Esophagus squamous epithelium (tissue), 5 donors: Measurements from ENCODE around the gene LYSMD3. TPM values are rescaled to one million over a fixed set of nuclear protein-coding genes. Genes with fewer than 3 reads are reported as not detected.

Experiments
- DNase-seq: peaks from one replicate; lab custom pipeline; 2025; lab: John Stamatoyannopoulos, UW
- H3K27ac ChIP-seq, 4 donors: fragments of 200-600 bp; sonication (generic); one replicate each; pipeline ENCODE4 v1.5.1; 2016 to 2019; ENCODE audit warnings: mild to moderate bottlenecking in 1 of 4
- H3K27me3 ChIP-seq, 4 donors: fragments of 200-600 bp; sonication (generic); 1 replicate in 3 of 4; 2 replicates in 1 of 4; pipeline versions ENCODE4 v1.5.1 to v1.6.0; 2017 to 2021; ENCODE audit warnings: antibody characterized with exemption in 1 of 4
- H3K36me3 ChIP-seq, 3 donors: fragments of 200-600 bp; sonication (generic); one replicate each; pipeline ENCODE4 v1.5.1; 2016 to 2019
- H3K4me1 ChIP-seq, 3 donors: fragments of 200-600 bp; sonication (generic); one replicate each; pipeline ENCODE4 v1.5.1; 2017 to 2019
- H3K4me3 ChIP-seq, 4 donors: fragments of 200-600 bp; sonication (generic); 1 replicate in 3 of 4; 2 replicates in 1 of 4; pipeline ENCODE4 v1.5.1; 2016 to 2019; ENCODE audit warnings: mild to moderate bottlenecking in 2 of 4, moderate library complexity in 1 of 4
- H3K9me3 ChIP-seq, 3 donors: fragments of 200-600 bp; sonication (generic); one replicate each; pipeline ENCODE4 v1.5.1; 2016 to 2019
- CTCF ChIP-seq, 6 experiments: fragments of 450-650 bp in 4 of 6; fragments of 200-600 bp in 2 of 6; sonication (generic) in 2 of 6; IDR thresholded peaks; one replicate each; pipeline ENCODE4 v1.5.1; 2016 to 2019; ENCODE audit warnings: antibody characterized with exemption in 6 of 6, mild to moderate bottlenecking in 4 of 6, moderate library complexity in 4 of 6
- POLR2A ChIP-seq, 4 donors: fragments of 450-650 bp; IDR thresholded peaks; one replicate each; pipeline ENCODE4 v1.6.1; 2017; ENCODE audit warnings: antibody characterized with exemption in 4 of 4, mild to moderate bottlenecking in 4 of 4, moderate library complexity in 3 of 4
- WGBS, 2 donors: methylation state at CpG; one replicate each; pipeline ENCODE4 v1.1.5; 2018; 5-methylcytosine and 5-hydroxymethylcytosine counted together
- intact Hi-C: fragments of 100-400 bp; cut with DNase I; formaldehyde crosslinking; loops from one replicate; pipeline ENCODE4 v1.15.0; 2022
- total RNA-seq, 4 donors: library from RNA; depleted of rRNA; stranded (reverse); fragments of >200 nt; gene quantifications; one replicate each; pipeline ENCODE4 v1.1.0, GENCODE V29; 2016
- donor health status: DM: yes; HTN: yes; CAD: no.

LYSMD3 gene
- total RNA-seq, 4 donors from 2014 or later = 8.3 to 17.0 (median 14.2) TPM

GRCh38 chr5:90477621-90478215 is 51.7 kb downstream of the LYSMD3 start:
- DNase-seq = no peak
- WGBS, 2 donors = 86 to 88% methylated on average over 8 of the region's 8 CpGs
- H3K9me3 ChIP-seq = no peaks in the 10 kb centered on the region
- intact Hi-C loops = no loop called here
- no peaks in the 10 kb centered on the region for H3K27me3 ChIP-seq
- H3K4me1 ChIP-seq = peaks cover 0 to 21% (median 16%) of the 10 kb centered on the region in 3 donors
- no peak overlapping the region for H3K27ac ChIP-seq
- H3K36me3 ChIP-seq = no peaks in the 10 kb centered on the region
- TF ChIP-seq POLR2A (IDR thresholded peaks at IDR 0.05) (no peak), CTCF (IDR thresholded peaks at IDR 0.05) (no peak)
- no peak overlapping the region for H3K4me3 ChIP-seq

- Histone ChIP-seq H3K36me3 (no peaks in the 10 kb centered on the region), H3K27ac (no peak overlapping the region), H3K9me3 (no peaks in the 10 kb centered on the region), H3K4me3 (no peak overlapping the region), H3K4me1 (peaks cover 0 to 27% (median 19%) of the 10 kb centered on the region in 3 donors), H3K27me3 (no peaks in the 10 kb centered on the region)
- TF ChIP-seq CTCF (IDR thresholded peaks at IDR 0.05) = no peak
- no peak for TF ChIP-seq POLR2A (IDR thresholded peaks at IDR 0.05)
- 67 to 70% methylated on average over 2 of the region's 2 CpGs for WGBS, 2 donors
- intact Hi-C loops = no loop called here
- no peak for DNase-seq
Observed at GRCh38 chr5:90477073-90477472, 52.3 kb downstream of the LYSMD3 start.

DNA sequence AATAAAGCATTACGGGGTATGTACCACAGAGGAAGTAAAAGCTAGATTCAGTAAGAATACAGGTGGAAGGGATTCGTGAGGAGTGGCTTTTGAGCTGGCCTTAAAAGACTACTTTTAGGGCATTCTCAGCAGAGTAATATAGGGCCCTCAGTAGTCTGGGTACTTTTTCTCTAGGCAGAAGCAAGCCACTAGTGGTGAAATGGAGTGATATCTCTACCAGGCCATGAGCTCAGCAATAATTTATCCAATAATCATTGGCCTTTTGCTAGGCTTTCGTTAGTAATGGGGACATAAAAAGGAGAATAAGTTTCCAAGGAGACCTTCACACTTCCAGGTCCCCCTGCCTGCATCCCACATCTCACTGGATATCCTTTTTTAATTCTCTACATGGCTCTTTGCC is 53.0 kb downstream of the LYSMD3 start:
- no peak for DNase-seq
- H3K27ac ChIP-seq = no peak overlapping the region
- 71 to 79% methylated on average over 3 of the region's 3 CpGs for WGBS, 2 donors
- H3K4me3 ChIP-seq = no peak overlapping the region
- H3K36me3 ChIP-seq = no peaks in the 10 kb centered on the region
- no peaks in the 10 kb centered on the region for H3K27me3 ChIP-seq
- H3K4me1 ChIP-seq = peaks cover 0 to 31% (median 19%) of the 10 kb centered on the region in 3 donors
- H3K9me3 ChIP-seq = no peaks in the 10 kb centered on the region
- intact Hi-C loops = no loop called here
- TF ChIP-seq CTCF (IDR thresholded peaks at IDR 0.05) (no peak), POLR2A (IDR thresholded peaks at IDR 0.05) (no peak)

DNA sequence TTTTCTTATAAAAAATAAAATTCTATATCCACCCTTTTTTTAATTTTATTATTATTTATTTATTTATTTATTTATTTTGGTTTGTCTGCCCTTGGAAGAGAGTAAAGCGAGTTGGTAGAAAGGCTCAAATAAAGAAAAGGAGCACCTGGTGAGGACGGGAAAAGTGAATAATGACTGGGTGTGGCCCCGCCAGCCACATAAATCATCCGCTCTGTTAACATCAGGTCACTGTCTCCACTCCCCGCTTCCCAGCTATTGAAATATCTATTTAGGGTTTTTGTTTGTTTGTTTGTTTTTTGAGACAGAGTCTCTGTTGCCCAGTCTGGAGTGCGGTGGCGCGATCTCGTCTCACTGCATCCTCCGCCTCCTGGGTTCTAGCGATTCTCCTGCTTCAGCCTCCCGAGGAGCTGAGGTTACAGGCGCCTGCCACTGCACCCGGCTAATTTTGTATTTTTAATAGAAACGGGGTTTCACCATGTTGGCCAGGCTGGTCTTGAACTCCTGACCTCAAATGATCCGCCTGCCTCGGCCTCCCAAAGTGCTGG is 53.9 kb downstream of the LYSMD3 start:
- Histone ChIP-seq H3K27me3 (no peaks in the 10 kb centered on the region), H3K4me1 (peaks cover 0 to 31% (median 19%) of the 10 kb centered on the region in 3 donors), H3K4me3 (peak overlapping the region in 3 of 4 donors; percentile 83 to 97 (median 90)), H3K36me3 (no peaks in the 10 kb centered on the region), H3K9me3 (no peaks in the 10 kb centered on the region), H3K27ac (no peak overlapping the region)
- WGBS, 2 donors = 52 to 66% methylated on average over 8 to 17 of the region's 17 CpGs
- no peak for TF ChIP-seq POLR2A (IDR thresholded peaks at IDR 0.05)
- TF ChIP-seq CTCF (IDR thresholded peaks at IDR 0.05) = no peak
- intact Hi-C loops = no loop called here
- DNase-seq = no peak

GRCh38 chr5:90474235-90475107 is 54.9 kb downstream of the LYSMD3 start, which contains the start of the genes MBLAC2 and POLR3G:
MBLAC2 (minus strand) TSS chr5:90474771; CDS start chr5:90474292, 479 bp downstream.
POLR3G (plus strand) TSS chr5:90474864; CDS start chr5:90485568, 10,704 bp downstream.
- H3K36me3 ChIP-seq = no peaks in the 10 kb centered on the region
- peaks cover 0 to 31% (median 19%) of the 10 kb centered on the region in 3 donors for H3K4me1 ChIP-seq
- TF ChIP-seq POLR2A (IDR thresholded peaks at IDR 0.05) (peak in 3 of 4 donors; percentile 50 to 86 (median 62)), CTCF (IDR thresholded peaks at IDR 0.05) (peak; percentile 36 to 64 (median 55))
- intact Hi-C loops = no loop called here
- no peaks in the 10 kb centered on the region for H3K9me3 ChIP-seq
- peak within 1 kb of the TSS; percentile 79 to 89 (median 86) for H3K27ac ChIP-seq
- peak; percentile 59 for DNase-seq
- no peaks in the 10 kb centered on the region for H3K27me3 ChIP-seq
- 0% methylated on average over 2 to 8 of the region's 73 CpGs for WGBS, 2 donors
- H3K4me3 ChIP-seq = peak within 1 kb of the TSS; percentile 80 to 97 (median 86)
